ENCODE data around the gene TRPM2.

- TF ChIP-seq CTCF (IDR thresholded peaks at IDR 0.05) (no peak), POLR2A (IDR thresholded peaks at IDR 0.05) (no peak), POLR2AphosphoS5 (IDR thresholded peaks at IDR 0.05) (no peak), EP300 (IDR thresholded peaks at IDR 0.05) (no peak)
Measured at GRCh38 chr21:44418876-44419230, 65.4 kb downstream of the TRPM2 start.

Data from stomach (tissue), 4 donors.